Measurements from ENCODE around the gene ZEB2.

Gene ZEB2

DNA sequence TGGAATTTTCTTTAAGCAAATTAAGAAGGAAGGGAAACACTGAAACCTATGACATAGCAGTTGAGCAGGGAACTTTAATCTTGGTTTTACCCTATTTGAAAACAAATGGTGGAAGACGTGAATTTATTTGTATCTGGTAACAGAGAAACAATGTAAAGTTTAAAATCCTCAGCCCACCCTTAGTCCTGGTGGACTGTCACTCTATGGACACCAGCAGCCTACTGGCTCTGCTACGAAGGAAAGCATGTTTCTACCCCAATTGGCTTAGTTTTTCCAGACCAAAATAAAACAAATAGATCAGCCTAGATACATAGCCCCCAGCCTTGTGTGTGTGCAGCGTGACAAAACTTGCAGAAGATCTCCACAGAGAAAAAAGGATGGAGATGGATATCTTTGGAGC lies 7.4 kb downstream of the ZEB2 start:
- DNase-seq, result no peak

DNA sequence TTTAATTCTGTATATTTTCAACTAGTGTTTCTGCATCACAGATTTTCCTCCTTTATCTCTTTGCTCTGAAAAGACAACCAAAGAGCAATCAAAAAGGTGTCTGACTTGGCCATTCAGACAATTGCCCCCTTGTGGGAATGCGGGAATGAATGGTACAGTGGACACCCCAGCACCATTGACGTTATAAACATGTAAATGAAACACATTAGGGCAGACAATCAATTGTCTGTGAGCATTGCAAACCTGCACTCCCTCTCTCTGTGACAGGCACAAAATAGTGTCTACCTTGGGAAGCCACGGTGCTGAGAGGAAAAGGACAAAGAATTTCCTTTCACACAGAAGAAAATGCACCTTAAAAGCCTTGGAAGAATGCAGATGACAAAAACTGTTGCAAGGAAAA lies 8.0 kb downstream of the ZEB2 start:
- no peak for DNase-seq

DNA sequence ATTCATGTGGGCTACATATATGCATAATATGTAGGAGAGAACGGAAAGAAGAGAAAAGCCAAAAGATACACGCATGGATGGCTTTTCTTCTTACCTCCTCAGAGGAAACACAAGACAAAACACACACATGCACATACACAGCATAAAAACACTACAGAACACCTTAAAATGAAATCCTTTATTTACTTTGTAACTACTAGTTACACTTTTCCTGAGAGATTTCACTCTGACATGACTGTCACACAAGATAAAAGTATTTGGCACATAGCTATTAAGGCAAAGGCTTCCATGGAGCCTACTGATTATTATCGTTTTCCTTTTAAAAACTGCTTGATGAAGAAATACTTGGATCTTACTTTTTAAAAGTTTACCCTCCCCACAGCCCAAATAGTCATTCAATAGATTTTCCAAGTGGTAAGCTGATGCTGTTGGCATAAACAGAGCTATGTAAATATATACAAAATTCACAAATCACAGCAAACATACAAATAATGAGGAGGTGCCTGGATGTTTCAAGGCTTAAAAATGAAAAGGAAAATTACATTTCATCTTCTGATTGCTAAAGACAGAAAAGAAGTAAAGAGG lies 8.6 kb downstream of the ZEB2 start:
- no peak for DNase-seq

DNA sequence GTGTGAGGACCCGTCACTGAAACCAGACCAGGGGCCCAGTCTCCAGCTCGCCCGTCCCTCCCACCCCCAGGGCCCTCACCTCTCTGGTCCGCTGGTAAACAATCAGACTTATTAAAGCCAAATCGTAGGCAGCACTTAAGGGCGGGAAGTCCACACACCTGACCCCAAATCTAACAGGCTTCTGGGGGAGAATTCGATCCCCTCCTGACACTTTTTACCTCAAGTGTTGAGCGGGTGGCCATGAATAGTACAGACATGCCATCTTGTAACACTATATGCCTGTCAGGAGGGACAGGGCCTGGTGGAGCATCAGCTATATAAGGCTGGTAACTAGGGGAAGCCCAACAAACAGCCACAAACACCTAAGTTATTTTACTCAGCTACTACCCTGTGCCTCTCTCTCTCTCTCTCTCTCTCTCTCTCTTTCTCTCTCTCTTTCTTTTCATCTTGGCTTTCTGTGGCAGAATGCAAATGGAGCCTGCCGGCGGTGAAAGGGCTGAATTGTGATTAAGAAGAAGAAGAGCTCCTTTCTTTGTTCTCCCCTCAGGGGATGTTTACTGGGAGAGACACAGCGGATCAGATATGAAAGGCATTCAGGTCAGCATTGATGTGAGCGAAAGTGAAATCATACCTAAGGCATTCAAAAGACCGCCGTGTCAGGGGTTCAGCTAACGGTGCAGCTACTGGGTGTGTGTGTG lies 9.5 kb downstream of the ZEB2 start:
- DNase-seq, result no peak

DNA sequence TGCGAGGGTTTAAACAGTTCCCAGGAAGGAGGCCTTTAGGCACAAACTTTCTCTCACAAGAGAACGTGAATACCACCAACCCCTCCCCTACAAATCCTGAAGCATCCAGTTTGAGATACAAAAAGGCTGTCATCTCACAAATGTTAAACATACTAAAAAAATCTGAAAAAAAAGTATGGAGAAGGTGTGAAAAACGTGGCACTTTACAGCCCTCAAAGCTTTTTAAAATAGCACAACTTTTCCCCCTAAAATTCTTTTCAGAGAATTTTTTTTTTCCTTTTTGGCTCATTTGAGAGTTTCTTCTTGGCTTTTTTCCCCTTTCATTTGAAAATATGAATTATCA lies 10.1 kb downstream of the ZEB2 start:
- no peak for DNase-seq

DNA sequence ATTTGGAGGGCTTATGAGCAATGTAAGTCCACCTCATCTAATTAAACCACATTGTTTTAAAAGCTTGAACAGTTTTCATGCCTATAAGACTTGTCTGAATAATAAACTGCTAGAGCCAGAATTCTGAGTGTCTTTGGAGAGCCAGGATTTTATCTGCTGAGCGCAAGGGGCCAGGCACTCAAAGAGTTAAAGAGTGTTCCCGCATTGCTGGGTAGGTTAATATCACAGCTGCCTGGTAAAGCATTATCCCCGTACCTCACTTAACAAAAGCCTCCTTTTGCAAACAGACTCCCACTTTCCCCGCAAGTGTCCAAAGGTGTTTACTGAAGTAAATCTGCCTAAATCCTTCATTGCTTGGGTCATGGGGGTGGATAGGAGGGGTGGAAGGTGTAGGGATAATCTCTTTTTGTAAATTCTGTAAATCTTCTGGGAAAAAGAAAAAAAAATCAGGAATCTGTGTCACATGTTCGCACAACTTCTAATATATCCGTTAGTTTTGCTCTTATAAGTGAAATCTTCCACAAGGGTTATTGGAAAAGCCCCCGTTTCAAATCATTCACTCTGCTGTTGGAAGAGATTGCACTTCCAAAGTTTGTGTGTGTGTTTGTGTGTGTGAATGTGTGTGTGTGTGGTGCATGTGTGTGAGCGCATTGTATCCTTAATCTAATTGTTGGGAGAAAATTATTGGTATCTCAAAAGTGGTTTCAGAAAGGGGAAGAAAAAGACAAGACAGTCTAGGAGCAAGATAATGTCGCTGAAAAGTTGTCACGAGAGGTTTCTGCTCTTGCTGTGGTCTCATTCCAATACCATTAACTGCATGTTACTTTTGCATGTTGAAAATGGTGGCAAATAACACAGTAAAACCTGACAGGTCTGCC lies 10.7 kb downstream of the ZEB2 start:
- DNase-seq, result no peak

DNA sequence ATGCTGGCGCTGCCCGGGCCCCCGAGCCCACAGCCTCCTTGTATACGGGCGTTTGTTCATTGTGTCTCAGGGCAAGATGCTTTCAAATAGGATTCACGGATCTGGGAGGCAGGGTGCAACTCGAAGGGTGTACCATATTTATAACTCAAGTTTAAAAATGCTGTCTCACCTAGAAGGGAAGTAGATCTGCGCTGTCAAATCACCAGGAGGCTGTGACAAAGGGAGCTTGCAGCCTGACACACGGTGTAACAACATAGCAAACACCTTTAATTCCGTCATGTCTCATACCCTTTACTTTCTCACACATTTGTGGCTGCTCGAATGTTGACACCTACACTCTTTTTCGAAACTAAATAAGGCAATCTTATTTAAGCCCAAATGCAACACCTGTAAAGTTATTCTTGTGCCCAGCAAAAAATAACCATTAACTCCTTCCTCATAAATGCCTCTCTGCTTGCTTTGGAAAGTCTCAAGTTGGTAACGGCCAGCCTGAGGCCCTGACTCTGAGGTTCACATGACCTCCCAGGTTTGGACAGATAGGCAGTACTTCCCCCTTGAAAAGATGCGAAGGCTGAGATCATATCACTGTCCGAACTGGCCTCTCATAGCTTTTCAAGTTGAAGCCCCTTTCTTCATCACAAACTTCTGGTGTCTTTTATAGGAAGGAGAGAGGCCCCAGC lies 11.6 kb downstream of the ZEB2 start:
- no peak for DNase-seq

DNA sequence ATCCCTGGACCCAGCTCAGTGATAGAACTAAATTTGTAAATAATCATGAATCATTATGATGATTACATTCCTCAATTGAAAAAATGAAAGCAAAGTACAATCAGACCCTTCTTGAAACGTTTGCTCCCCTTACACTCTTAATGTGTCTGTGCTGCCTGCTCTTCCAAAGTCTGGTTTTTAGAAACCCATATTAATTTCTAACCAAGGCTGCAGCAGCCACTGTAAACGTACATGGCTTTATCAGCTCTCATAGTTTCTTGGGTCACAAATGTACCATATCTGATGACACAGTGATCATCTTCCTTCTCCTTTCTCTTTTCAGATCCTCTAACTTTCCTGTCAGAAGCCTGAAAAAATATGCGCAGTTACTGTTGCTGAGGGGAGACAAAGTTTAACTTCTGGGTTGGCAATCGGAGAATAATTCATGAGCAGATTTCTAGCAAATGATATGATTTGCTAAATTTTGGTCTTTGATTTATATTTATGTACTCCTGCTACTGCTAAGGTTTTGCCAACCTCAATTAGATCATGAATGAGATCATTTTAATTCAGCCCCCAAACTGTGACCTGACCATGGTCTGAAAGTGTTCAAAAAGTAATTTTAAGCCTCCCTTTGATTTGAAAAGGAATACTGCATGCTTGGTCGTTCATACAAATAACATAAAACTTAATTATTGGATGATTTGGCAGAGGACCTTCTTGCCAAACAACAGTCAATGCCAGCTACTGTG lies 12.3 kb downstream of the ZEB2 start:
- no peak for DNase-seq

DNA sequence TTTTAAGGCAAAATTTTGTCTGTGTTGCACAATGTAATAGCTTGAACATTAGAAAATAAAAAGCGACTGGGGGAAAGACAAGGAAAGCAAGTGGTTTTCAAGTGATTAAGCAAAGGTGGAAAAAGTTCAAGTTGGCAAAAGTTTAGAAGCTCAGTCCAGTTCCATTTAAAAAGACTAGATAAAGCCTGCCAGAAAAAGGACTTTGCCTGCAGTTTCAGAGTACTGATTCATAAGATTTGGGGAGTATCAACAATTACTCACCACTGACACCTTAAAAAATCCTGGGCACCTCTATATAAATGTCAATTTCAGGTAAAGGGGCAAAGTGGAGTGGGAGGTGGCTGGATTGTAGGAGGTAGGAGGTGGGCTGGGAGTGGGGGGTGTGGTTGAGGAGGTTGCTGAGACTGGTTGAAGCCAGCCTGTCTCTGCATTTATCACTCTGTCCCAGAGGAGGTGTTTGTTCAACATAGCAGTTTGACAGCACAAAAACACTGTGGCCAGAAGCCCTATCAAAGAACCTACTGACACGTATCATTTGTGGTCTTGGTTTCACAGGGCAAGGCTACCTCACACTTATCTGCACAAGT lies 14.6 kb downstream of the ZEB2 start:
- DNase-seq, result no peak

DNA sequence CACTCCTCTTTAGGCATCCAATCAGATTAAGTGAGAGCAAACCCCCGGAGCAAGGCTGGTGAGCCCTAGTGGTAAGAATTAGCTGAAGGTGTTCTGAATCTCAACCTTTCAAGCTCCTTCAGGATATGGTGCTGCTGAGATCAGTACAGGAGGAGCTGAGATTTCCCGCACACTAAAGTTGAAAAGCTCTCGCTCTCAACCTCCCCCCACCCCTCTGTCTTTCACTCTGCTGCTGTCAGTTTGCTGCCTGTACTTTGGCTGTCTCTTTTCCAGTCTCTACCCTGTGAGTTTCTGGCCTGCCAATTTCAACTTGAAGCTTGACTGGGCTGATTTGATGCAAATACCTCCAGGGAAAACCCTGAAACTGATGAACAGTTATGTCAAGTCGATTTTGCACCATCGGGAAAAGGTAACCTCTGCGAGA lies 15.7 kb downstream of the ZEB2 start:
- no peak for DNase-seq

DNA sequence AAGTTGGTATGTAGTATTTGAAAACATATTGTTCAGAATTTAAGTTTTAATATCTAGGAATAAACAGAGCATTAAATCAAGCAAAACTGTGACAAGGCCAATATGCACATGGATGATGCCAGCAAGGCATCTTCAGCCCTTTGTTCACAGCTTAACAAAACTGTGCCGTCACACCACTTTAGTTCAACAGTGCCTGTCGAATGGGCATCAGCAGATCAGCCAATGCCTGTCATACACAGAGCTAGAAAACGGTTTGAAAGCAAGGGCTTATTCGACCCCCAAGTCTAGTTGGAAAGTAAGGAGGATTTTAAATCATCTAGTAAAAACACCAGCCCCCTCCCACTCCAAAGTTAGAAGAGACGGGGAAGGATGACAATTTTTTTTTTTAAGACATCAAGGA lies 16.7 kb downstream of the ZEB2 start:
- DNase-seq, result no peak

DNA sequence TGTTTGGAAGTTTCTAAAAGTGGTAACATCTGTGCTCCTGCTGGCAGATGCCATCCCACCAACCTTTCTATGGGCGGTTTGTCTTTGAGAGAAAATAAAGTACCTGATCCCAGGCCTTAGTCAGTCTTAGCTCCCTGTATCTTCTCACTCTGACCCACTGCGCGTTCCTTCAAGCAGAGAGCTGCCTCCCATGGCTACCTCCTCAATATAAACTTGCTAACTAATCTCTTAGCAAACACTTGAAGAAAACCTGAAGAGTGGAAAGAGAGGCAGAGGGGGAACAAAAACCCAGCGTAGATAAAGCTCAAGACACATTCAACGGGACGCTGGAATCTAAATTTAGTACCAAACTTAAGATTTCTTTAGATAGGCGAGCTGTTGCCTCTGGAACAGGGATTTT lies 17.6 kb downstream of the ZEB2 start:
- DNase-seq, result no peak

DNA sequence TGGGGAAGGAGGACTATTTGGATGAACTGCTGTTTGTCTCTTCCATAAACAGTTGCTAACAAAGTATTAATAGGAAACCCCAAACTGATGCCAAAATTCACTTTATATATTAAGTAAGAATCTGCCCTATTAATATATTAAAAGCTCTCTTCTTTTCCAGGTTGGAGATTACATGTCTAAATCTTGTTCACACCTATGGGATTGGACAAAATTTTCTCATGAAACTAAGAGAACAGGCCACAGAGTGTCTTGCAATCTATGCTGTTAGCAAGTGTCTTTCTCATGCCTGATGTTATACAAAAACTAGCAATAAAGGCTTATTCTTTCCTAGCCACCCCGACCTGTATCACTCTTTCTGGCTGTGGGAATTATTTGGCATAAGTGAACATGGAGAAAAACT lies 18.3 kb downstream of the ZEB2 start:
- DNase-seq, result no peak

DNA sequence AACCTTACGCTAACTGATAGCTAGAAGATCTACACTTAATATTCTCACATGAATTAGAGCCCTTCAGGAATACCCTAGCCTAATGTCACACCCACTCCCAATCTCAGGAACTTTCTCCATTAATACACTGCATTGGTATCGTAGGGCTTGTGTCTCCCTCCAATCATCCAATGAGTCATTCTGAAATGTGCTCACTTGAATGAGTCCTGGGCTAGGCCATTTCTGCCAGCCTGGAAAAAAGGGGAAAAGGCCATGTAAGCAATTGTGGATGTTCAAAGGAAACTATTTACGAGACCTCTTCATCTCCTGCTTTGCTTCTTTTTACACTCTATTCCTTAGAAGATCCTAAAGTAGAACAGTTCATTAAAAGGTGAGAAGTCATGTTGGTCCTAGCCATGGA lies 18.8 kb downstream of the ZEB2 start:
- no peak for DNase-seq

DNA sequence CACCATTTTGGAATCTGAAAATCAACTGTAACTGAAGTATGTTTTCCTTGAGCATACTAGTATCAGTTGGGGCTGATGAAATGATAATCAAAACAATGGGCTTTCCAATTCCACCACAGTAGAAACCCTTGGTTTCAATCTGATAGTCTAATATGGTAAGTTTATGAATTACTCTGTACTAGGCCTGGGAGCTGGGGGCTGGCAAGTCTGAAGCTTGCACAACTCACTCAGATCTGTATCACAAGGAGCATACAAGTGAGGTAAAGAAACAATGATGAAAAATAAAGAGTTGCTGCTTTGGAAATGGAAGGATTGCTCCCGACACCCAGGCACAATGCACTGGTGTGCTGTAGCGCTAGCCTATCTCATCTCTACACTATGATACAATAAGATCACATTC lies 19.4 kb downstream of the ZEB2 start:
- DNase-seq, result no peak

DNA sequence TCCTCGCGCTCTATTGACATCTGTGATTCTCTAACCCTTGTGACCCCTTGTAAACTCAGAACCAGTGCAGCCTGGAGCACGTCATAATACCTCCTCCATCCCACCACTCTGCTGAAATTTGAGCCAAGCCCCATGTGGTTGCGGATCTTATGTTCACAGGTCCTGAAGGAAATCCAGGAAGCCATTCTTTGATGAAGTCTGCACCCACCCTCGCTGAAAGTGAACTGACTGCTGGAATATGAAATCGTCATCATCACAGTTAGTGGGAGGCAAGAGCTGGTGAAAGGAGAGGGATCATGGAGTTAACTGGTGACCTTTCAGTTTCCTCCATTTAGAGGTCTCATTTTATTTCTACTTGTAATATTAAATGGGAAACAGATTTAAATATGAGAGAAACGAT lies 21.6 kb downstream of the ZEB2 start:
- DNase-seq, result no peak

DNA sequence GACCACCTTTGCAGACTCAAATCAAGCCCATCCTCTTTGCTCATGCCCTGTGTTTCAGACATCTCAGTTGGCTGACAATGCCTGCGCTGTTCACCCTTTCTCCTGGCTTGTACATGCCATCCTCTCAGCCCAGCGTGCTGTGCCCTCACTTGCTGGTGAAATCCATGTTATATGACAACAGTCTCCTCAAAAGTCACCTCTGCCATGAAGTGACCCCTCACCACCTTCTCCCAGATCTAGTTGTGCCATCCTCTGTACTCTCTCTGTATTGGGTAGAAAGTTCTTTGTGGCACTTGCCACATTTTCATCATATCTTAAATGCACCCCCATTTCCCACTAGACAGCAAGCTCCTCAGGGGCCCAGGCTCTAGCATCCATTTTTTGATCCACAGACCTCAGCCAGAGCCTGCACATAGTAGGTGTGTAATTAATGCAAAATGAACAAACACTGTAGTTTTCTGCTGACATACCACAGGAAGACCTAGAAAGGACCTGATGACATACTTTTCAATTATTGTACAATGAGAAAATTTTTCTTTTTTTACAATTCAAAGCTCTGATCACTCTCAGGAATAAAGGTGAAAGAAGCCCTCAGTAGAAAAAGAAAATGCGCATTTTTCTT lies 22.8 kb downstream of the ZEB2 start:
- DNase-seq, result no peak

DNA sequence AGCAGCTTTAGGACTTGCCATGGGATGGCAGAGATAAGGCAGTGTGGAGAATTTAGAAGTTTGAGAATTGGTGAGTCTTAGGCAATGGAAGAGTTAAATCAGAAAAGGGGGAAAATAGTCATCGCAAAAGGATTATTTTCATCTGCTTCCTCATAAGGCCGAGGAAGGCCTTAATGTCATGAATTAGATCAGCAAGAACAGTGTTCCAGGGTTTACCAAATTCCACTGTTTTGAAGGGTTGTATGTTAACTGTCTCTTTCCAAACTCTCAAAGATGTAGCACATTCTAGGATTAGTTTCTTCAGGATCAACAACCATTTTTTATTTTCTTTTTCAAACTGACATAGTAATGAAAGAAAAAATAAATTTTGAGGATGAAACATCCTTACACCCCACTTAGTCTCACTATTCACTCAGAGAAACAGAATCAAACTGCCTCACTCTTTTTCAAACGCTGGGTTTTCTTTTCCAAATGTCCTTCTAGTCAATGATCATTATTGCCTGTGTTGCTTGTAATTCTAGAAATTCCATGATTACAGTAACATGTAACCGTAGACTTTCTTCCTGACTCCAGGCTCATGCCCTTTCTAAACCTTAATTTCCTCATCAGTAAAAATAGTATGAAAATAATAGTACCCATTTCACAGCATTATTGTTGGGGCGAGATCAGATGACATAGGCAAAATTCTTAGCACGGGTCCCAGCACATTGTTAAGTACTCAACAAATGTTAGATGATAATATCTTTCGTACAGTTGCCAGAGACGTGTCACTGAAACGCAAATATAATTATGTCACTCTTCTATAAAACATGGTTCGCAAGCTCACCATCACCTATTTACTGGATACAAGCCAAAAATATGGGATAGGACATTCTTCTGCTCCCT lies 23.6 kb downstream of the ZEB2 start:
- DNase-seq, result no peak

DNA sequence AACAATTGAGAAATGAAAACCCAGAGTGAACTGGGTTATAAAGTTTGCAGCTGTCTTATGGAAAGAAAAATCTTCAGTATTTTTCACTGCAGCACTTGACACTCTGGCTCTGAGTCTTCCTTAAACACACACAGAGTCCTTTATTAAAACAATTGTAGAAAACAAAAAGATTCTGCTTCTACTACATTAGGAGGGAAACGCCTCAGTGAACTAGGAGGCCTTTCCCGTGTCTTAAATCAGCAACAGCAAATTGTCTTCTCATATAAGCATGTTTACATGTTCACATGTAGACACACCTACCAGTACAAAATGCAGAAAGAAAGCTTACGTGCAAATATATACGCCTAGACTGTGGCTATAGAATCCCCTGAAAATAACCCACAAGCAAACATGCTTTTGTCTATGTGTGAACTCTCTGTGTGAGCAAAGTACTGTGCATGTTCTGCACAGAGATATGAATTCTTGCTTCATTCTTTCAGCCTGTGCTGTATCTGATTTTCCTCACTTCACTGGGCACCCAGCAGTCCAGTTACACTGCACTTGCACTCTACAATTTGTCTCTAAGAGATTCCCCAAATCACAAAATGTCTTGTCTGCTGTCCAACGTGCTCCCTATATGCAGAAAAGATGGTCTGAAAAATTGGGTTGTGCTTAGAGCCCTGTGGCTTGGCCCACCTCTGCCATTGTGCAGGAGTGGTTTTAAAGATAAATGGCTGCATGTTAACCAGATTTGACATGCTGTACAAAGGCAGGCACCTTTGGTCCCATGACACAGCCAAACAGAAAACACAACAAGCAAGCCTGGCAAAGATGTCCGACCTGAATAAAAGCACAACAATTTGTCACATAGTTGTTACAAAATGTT lies 24.5 kb downstream of the ZEB2 start:
- DNase-seq, result no peak

All from NCI-H1417 treated with DMSO at 0.1 percent for 48 hours (cell line).